Caco-2 (cell line): ENCODE data around the gene CAMK2D. TPM values are rescaled to one million over a fixed set of nuclear protein-coding genes. Genes with fewer than 3 reads are reported as not detected.
"Not testable (repeated sequence)": the region's sequence is repeated elsewhere in the genome, so short reads cannot be mapped to it uniquely, and the experiment has no call there.

Experiments used
- BruUV-seq: library from RNA; stranded (reverse); fragments of 400-500 nt; replicated peaks from 2 replicates; lab custom pipeline; 2021; lab: Mats Ljungman, UMichigan
- CTCF ChIA-PET: fragments of 300-600 bp; sonication (Branson Sonifier 250); formaldehyde crosslinking; loops from one replicate; lab custom pipeline; 2022; ENCODE audit warnings: antibody characterized with exemption; lab: Charles Lee
- POLR2A ChIA-PET: fragments of 300-600 bp; sonication (Branson Sonifier 250); formaldehyde crosslinking; loops from one replicate; lab custom pipeline; 2022; ENCODE audit warnings: antibody characterized with exemption; lab: Charles Lee
- DNase-seq, 2 experiments: peaks; one replicate each; pipeline versions ENCODE4 v3.0.0 to v3.0.0-alpha.2; 2020 to 2022
- H3K27me3 ChIP-seq: replicated peaks from 2 replicates; pipeline ENCODE4 v1.6.0; 2011; ENCODE audit warnings: low read length; ENCODE audit not compliant: control insufficient read depth, insufficient read depth
- H3K36me3 ChIP-seq: 2 replicates; pipeline ENCODE4 v1.5.1; 2011; ENCODE audit warnings: low read length; ENCODE audit not compliant: control insufficient read depth, insufficient read depth
- H3K4me1 ChIP-seq: fragments of 250-450 bp; sonication (Bioruptor Pico); 2 replicates; pipeline ENCODE4 v1.5.1; 2020; ENCODE audit warnings: mild to moderate bottlenecking
- H3K4me3 ChIP-seq: 2 replicates; pipeline ENCODE4 v1.5.1; 2011; ENCODE audit warnings: low read depth, mild to moderate bottlenecking, control low read depth, low read length
- H3K9me3 ChIP-seq: fragments of 250-450 bp; sonication (Bioruptor Pico); 2 replicates; pipeline ENCODE4 v1.5.1; 2020; ENCODE audit warnings: mild to moderate bottlenecking, moderate library complexity
- H3K27ac Mint-ChIP-seq: one replicate; pipeline ENCODE4 v1.8.0; 2022; ENCODE audit warnings: mixed read lengths; ENCODE audit not compliant: unreplicated experiment
- H3K27me3 Mint-ChIP-seq: one replicate; pipeline ENCODE4 v1.8.0; 2022; ENCODE audit warnings: mixed read lengths; ENCODE audit not compliant: insufficient read depth, unreplicated experiment
- H3K36me3 Mint-ChIP-seq: one replicate; pipeline ENCODE4 v1.8.0; 2022; ENCODE audit warnings: mild to moderate bottlenecking, mixed read lengths; ENCODE audit not compliant: insufficient read depth, unreplicated experiment
- H3K4me1 Mint-ChIP-seq: one replicate; pipeline ENCODE4 v1.8.0; 2022; ENCODE audit warnings: low read depth, mixed read lengths; ENCODE audit not compliant: unreplicated experiment
- H3K4me3 Mint-ChIP-seq: one replicate; pipeline ENCODE4 v1.8.0; 2022; ENCODE audit warnings: mild to moderate bottlenecking, moderate library complexity, mixed read lengths; ENCODE audit not compliant: unreplicated experiment
- H3K9me3 Mint-ChIP-seq: one replicate; pipeline ENCODE4 v1.8.0; 2022; ENCODE audit warnings: mixed read lengths; ENCODE audit not compliant: unreplicated experiment
- intact Hi-C: fragments of 100-400 bp; cut with micrococcal nuclease; formaldehyde crosslinking; loops from one replicate; pipeline ENCODE4 v1.10.0; 2022; ENCODE audit not compliant: unreplicated experiment
- total RNA-seq: library from RNA; stranded (reverse); gene quantifications from 2 replicates; pipeline ENCODE4 v1.2.3, GENCODE V29; 2022
- TF ChIP-seq, protein P1 (sequence below), 2 experiments: fragments of 200-600 bp in 1 of 2; IDR thresholded peaks; 1 replicate in 1 of 2; 2 replicates in 1 of 2; pipeline versions ENCODE4 v1.5.1 to v1.8.0; 2011 to 2022; ENCODE audit warnings: antibody characterized with exemption in 1 of 2, control low read depth in 1 of 2, inconsistent platforms in 1 of 2, low read depth in 1 of 2, low read length in 1 of 2, mild to moderate bottlenecking in 1 of 2, moderate library complexity in 1 of 2; ENCODE audit not compliant: insufficient read depth in 1 of 2, severe bottlenecking in 1 of 2, unreplicated experiment in 1 of 2

CAMK2D gene
- total RNA-seq, 1 experiment from 2014 or later, result 65.6 TPM

DNA sequence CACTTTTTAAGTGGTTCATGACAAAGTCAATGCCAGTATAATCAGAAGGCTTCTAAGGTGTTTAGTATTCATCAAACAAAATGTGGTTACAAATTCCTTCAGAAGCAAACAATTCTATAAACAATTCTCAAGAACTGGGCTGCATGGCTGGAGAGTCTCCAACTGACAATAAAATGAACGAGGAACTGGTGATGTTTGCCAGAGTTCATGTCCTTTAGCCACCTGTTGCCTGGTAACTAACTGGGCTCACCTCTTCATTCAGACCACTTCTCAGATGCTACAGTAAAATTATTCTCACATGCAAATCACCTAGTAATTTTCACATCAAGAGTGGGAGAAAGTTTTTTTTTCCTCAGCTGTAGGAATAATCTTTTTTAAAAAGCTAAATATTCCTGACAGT, 53.3 kb downstream of the CAMK2D start:
- TF ChIP-seq, protein P1, sequence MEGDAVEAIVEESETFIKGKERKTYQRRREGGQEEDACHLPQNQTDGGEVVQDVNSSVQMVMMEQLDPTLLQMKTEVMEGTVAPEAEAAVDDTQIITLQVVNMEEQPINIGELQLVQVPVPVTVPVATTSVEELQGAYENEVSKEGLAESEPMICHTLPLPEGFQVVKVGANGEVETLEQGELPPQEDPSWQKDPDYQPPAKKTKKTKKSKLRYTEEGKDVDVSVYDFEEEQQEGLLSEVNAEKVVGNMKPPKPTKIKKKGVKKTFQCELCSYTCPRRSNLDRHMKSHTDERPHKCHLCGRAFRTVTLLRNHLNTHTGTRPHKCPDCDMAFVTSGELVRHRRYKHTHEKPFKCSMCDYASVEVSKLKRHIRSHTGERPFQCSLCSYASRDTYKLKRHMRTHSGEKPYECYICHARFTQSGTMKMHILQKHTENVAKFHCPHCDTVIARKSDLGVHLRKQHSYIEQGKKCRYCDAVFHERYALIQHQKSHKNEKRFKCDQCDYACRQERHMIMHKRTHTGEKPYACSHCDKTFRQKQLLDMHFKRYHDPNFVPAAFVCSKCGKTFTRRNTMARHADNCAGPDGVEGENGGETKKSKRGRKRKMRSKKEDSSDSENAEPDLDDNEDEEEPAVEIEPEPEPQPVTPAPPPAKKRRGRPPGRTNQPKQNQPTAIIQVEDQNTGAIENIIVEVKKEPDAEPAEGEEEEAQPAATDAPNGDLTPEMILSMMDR (IDR thresholded peaks at IDR 0.05; ENCODE audit: insufficient read depth in 1 of 2, low read depth in 1 of 2, low read length in 1 of 2, severe bottlenecking in 1 of 2, unreplicated experiment in 1 of 2), result no peak
- no peaks in the 10 kb centered on the region for H3K27me3 Mint-ChIP-seq
- no TSS peak for BruUV-seq
- Histone ChIP-seq H3K9me3 (no peaks in the 10 kb centered on the region), H3K36me3 (no peaks in the 10 kb centered on the region), H3K4me1 (no peaks in the 10 kb centered on the region), H3K4me3 (no peak overlapping the region), H3K27me3 (no peaks in the 10 kb centered on the region)
- H3K9me3 Mint-ChIP-seq, result no peaks in the 10 kb centered on the region
- ChIA-PET CTCF (no interaction called here), POLR2A (no interaction called here)
- H3K36me3 Mint-ChIP-seq, result no peaks in the 10 kb centered on the region
- H3K27ac Mint-ChIP-seq, result no peak overlapping the region
- H3K4me3 Mint-ChIP-seq, result no peak overlapping the region
- intact Hi-C loops, result no loop called here
- no peaks in the 10 kb centered on the region for H3K4me1 Mint-ChIP-seq
- DNase-seq, result no peak

- no peaks in the 10 kb centered on the region for H3K27me3 Mint-ChIP-seq
- H3K36me3 Mint-ChIP-seq, result no peaks in the 10 kb centered on the region
- POLR2A ChIA-PET, result no interaction called here
These were observed 54.5 kb downstream of the CAMK2D start for GRCh38 chr4:113707048-113707447.

DNA sequence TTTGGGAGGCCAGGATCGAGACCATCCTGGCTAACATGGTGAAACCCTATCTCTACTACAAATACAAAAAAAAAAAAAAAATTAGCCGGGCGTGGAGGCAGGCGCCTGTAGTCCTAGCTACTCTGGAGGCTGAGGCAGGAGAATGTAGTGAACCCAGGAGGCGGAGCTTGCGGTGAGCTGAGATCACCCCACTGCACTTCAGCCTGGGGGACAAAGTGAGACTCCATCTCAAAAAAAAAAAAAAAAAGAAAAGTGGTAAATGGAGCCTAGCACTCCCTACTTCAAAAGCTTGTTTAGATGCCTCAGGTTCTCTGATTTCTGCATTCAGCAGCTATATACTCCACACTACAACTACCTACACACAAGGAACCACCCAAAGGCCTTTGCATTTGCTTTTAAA, 56.4 kb downstream of the CAMK2D start:
- H3K4me3 Mint-ChIP-seq, POLR2A ChIA-PET, H3K4me1 Mint-ChIP-seq, H3K9me3 ChIP-seq, BruUV-seq, DNase-seq, H3K4me3 ChIP-seq, H3K27me3 ChIP-seq, H3K9me3 Mint-ChIP-seq, H3K36me3 Mint-ChIP-seq, H3K27ac Mint-ChIP-seq, intact Hi-C loops, H3K27me3 Mint-ChIP-seq, CTCF ChIA-PET, H3K36me3 ChIP-seq: not testable (repeated sequence)
- peaks cover 24% of the 10 kb centered on the region for H3K4me1 ChIP-seq

More at GRCh38 chr4:113707048-113707447, 54.5 kb downstream of the CAMK2D start:
- Mint-ChIP-seq H3K9me3 (no peaks in the 10 kb centered on the region), H3K27ac (no peak overlapping the region), H3K4me3 (no peak overlapping the region), H3K4me1 (peaks cover under 1% of the 10 kb centered on the region)
- no peak for DNase-seq
- TF ChIP-seq, protein P1 (IDR thresholded peaks at IDR 0.05; ENCODE audit: insufficient read depth in 1 of 2, low read depth in 1 of 2, low read length in 1 of 2, severe bottlenecking in 1 of 2, unreplicated experiment in 1 of 2), result no peak
- H3K4me1 ChIP-seq, result peaks cover 9% of the 10 kb centered on the region; the same call in 1 of the 2 replicates
- CTCF ChIA-PET, result no interaction called here
- H3K36me3 ChIP-seq, result no peaks in the 10 kb centered on the region
- no TSS peak for BruUV-seq
- intact Hi-C loops, result no loop called here
- H3K9me3 ChIP-seq, result 0 out of 2 replicates have a peak, but pooled peaks cover under 1% of the 10 kb centered on the region
- no peaks in the 10 kb centered on the region for H3K27me3 ChIP-seq
- no peak overlapping the region for H3K4me3 ChIP-seq

- BruUV-seq, CTCF ChIA-PET, H3K36me3 ChIP-seq, POLR2A ChIA-PET, H3K27me3 ChIP-seq, H3K4me1 Mint-ChIP-seq, H3K9me3 ChIP-seq, intact Hi-C loops, DNase-seq, H3K9me3 Mint-ChIP-seq, H3K36me3 Mint-ChIP-seq, H3K27me3 Mint-ChIP-seq, H3K4me3 ChIP-seq, H3K27ac Mint-ChIP-seq, H3K4me3 Mint-ChIP-seq: not testable (repeated sequence)
- H3K4me1 ChIP-seq, result peaks cover 24% of the 10 kb centered on the region
These were observed 58.9 kb downstream of the CAMK2D start for GRCh38 chr4:113702596-113702995.
